ENCODE results near the gene NXF3.

GRCh38 chrX:103120748-103121147, 27.8 kb upstream of the NXF3 start:
- TF ChIP-seq CTCF (IDR thresholded peaks at IDR 0.05; ENCODE audit: insufficient read depth, low read length, poor library complexity, severe bottlenecking) (no peak), EZH2phosphoT487 (conservative IDR thresholded peaks at IDR 0.05; ENCODE audit: low read length) (no peak)
